Activated T-helper 1 cell treated with Interleukin-2 at 50 U/mL for 16 hours (primary cell): ENCODE measurements around the gene ZSWIM9.
A peak's percentile ranks its signal among the peaks of the same experiment; 100 is the strongest.

ENCODE experiments used
- DNase-seq: peaks from one replicate; pipeline ENCODE4 v3.0.0-alpha.2; 2020; ENCODE audit warnings: low read depth

Gene ZSWIM9

GRCh38 chr19:48169939-48170803 is at the start of gene ZSWIM9, which contains the start of gene LIG1:
Gene ZSWIM9 (plus strand): TSS chr19:48170680. CDS start chr19:48171803, 1,123 bp downstream.
Gene LIG1 (minus strand): TSS chr19:48170344. CDS start chr19:48165566, 4,778 bp downstream.
- DNase-seq, result peak; percentile 86

- DNase-seq, result no peak
Measured at GRCh38 chr19:48121066-48121465, 49.4 kb upstream of the ZSWIM9 start.

DNA sequence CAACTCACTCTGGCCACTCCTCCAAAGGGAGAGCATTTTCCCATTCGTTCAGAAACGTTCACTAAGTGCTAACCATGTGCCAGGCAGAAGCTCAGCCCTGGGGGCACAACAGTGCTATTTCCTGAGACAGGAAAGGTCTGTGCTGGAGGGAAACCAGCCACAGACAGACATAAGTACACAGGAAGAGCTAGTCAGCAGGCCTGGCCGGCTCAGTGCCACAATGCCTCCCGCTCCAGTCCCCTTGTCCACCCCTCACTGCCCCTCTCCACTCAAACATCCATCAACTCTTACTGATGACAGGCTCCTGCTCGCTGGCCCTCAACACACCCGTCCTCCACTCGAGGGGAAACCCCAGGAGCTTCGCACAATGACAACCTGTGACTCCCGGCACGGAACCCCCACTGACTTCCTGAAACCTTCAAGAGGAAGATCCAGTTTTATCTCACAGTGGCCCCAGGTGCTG is 48.5 kb upstream of the ZSWIM9 start:
- DNase-seq, result no peak

GRCh38 chr19:48122421-48122820 is 48.1 kb upstream of the ZSWIM9 start:
- no peak for DNase-seq

DNA sequence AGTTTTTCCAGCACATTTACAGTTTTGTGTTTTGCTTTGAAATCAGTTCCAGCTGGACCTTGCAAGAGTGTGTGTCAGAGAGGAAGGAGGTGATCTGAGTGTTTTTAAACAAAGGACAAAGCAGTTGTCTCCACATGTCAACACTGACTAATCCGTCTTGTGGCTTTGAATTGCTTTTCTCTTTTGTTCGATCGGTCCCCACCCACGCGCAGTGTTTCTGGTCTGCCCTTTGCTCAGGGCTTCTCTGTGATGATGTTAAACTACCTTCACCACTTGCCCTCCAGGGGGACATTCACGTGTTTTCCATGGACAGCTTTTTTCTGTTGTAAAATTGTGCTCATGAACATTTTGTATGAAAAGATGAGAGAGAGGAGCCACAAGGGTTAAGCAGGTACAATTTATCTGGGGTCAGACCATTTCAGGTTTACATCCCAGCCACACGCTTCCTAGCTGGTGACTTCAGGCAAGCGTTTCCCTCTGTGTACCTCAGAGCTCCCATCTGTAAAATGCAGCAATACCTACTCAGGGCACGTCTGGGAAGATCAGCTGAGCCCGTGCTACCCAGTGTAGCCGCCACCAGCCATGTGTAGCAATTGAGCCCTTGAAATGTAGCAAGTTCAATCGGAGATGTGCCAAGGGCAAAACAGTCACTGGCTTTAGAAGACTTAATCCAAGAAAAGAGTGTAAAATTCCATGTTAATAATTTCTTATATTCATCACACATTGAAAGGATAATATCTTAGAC is 46.4 kb upstream of the ZSWIM9 start:
- DNase-seq, result no peak

DNA sequence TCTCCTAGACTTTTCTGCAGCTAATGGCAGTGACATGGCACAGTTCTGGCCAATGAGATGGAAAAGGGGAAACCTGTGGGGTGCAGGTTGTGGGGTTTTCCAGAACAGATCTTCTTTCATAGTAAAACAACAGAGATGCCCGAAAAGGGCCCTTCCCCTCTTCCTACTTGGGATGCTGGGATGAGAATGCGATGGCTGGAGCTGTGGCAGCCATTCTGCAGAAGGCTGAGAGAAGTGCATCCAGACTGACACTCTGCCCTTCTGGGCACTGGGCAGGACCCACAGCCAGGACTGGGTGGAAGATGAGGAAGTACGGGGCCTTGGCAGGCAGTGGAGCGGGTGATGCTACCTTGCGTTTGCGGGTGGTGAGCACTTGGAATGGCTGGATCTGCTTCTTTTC is 42.9 kb upstream of the ZSWIM9 start:
- DNase-seq, result no peak

GRCh38 chr19:48133094-48133493 is 37.4 kb upstream of the ZSWIM9 start:
- DNase-seq, result no peak

DNA sequence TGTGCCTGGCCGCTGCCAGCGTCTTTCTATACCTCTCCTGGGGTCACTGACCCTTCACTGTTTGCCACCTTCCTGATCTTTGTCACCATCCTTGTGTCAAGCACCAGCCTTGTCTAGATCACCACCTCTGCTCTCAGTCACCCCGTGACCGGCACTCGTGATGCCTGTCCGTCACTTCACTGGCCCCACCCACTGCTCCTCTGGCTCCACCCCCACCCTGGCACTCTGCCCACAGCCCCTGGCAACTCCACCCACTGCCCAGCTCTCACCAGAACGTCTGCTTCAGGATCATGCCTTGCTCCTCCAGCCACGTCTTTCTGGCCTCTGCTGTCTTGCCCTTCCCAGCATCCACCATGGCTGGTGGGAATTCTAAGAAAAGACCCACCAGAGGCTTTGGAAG is 35.1 kb upstream of the ZSWIM9 start:
- DNase-seq, result no peak

DNA sequence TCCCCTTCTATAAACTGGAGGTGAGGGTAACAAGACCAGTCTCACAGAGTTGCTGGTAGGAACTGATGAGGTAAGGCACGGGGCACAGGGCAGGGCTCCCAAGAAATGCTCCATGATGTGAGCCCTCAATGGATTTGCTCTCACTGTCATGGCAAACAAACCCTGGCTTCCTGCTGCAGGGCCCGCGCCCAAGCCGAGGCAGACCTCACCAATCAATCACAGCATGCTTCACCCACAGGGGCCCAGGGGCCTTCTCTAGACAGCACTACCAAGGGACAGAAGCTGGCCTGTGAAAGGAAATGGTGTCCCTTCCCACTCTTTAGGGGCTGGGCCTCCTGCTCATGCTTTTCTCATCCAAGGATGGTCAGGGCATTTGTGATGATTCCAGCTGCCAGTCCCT is 33.9 kb upstream of the ZSWIM9 start:
- no peak for DNase-seq

GRCh38 chr19:48137411-48137810 is 33.1 kb upstream of the ZSWIM9 start:
- no peak for DNase-seq

DNA sequence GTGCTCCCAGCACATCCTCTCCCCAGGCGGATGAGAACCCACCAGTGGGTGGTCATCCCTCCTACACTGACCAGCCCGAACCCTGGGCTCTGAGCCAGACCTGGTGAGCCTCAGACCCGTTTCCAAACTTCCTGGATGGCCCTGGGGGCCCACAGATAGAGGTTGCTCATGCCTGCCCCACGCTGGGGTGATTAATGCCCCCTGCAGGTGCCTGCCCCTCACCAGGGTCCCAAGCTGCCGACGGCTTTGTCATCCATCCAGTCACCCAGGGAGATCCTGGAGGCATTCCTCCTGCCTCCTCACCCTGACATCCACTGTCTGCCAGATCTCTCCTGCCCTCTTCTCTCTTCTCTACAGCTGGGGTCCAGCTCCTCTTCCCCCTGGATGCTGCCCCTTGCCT is 31.4 kb upstream of the ZSWIM9 start:
- DNase-seq, result no peak

DNA sequence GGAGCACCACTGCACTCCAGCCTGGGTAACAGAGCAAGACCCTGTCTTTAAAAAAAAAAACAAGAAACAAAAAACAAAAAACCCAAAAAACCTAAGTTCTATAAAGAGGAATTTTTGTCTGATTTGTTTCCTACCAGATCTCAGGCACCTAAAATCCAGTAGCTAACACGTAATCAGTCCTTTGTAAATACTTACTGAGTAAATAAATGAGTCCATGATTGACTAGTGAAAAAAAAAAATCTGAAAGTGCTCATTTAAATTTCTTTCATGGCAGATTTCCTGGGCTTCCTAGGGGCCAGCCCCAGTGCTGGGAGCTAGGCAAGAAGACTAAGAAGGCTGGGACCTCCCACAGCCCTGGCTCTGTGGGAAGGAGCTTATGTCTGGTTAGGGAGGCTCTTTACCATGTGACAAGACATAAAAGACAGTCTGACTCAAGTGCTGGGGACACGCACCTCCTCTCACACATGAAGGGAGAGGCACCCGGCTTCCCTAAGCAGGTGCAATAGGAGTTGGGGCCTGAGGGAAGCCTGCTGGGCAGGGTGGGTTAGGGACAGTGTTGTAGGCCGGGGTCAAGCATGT is 22.8 kb upstream of the ZSWIM9 start:
- no peak for DNase-seq

GRCh38 chr19:48148576-48148975 is 21.9 kb upstream of the ZSWIM9 start:
- DNase-seq, result no peak

GRCh38 chr19:48149430-48149829 is 21.1 kb upstream of the ZSWIM9 start:
- DNase-seq, result no peak

- peak; percentile 49 for DNase-seq
Measured at GRCh38 chr19:48152551-48152950, 17.9 kb upstream of the ZSWIM9 start.

GRCh38 chr19:48154003-48154402 is 16.5 kb upstream of the ZSWIM9 start:
- no peak for DNase-seq

GRCh38 chr19:48158210-48158790 is 12.2 kb upstream of the ZSWIM9 start:
- DNase-seq, result no peak

DNA sequence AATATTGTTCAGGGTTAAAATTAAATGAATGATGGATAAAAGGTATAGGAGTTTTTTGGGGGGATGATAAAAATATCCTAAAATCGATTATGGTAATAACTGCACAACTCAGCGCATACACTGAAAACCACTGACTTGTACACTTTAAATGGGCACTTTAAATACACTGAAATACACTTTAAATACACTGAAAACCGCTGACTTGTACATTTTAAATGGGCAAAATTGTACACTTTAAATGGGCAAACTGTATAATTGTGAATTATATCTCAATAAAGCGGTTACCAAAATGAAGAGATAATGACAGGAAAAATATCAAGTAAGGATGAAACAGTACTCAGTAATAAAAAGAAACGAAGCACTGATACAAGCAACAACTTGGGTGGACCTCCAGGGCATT is 1.8 kb upstream of the ZSWIM9 start:
- no peak for DNase-seq

DNA sequence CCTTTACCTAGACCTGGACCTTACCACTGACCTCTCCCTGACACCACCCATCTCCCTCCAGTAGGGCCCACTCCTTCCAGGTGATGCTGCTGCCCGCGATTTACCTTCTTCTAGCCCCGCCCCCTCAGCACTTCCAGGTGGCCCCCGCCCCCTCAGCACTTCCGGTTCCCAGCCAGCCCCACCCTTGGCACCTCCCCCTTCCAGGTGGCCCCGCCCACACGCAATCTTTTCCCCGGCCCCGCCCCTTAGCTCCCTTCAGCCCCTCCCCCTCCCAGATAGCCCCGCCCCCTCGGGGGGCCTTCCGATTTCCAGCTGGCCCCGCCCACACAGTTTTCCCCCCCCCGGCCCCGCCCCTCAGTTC is 922 bp upstream of the ZSWIM9 start:
- peak; percentile 88 for DNase-seq

DNA sequence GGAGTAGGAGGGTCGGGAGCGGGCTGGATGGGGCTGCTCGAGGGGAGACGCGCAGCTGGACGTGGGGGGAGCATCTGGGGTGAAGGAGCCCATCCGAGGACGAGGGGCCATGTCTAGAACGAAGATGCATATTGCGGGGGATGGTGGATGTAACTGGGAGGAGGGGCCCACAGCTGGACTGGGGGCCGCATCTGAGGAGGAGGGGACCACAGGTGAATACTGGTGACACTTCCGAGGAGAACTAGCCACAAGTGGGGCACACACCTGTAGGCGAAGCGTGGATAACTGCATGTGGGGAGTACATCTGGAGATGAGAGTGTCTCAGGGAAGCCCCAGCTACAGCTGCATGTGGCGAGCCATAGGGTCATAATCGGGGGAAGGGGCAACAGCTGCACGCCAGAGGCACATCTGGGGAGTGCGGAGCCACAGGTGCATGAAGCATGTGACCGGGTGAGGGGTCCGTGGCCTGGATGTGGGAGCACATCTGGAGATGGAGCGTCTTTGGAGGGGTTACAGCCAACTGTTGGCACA is 402 bp downstream of the ZSWIM9 start:
- DNase-seq, result no peak

- no peak for DNase-seq
Measured at GRCh38 chr19:48171710-48172109, 1.2 kb downstream of the ZSWIM9 start.

DNA sequence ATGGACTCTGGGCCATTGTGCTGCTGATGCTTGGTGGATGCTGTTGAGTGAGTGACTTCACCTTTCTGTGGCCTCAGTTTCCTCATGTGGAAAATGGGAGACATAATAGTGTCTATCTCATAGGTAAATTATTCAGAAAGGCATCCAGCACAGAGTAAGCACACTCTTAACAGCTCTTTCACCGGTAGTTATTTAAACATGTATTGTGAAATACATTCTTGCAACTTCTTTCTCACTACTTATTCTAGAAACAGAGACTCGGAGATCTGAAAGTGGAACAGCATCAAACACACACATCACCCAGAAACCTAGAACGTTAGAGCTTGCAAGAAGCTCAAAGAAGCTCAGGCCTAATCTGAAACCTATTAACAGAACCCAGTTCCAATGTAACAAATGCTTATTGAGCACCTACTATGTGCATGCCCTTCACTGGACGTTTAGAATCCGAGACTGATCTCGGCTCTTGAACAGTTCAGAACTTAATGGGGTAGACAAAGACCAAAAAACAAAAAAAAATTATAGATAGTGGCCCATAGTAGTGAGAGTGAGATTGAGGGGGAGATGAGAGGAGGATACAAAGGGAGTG is 4.1 kb downstream of the ZSWIM9 start:
- no peak for DNase-seq
